ENCODE measurements around the gene GRIK4.

DNA sequence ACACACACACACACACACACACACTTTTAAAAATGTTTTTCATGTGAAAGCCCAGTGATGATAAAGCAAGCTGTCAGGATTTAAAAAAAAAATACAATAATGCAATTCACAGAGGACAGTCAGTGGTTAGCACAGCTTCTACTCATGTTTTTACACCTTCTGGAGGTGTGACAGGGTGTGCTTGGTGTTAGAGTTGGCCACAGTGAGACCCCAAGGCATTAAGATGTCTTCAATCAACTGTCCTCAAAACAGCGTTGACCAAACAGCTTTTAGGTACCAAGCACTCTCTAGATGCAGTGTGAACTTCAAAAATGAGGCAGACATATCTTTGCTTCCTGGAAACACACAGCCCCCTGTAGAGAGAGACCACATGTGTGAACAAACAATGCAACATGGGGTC, 346.0 kb downstream of the GRIK4 start:
- TF ChIP-seq, protein P1, sequence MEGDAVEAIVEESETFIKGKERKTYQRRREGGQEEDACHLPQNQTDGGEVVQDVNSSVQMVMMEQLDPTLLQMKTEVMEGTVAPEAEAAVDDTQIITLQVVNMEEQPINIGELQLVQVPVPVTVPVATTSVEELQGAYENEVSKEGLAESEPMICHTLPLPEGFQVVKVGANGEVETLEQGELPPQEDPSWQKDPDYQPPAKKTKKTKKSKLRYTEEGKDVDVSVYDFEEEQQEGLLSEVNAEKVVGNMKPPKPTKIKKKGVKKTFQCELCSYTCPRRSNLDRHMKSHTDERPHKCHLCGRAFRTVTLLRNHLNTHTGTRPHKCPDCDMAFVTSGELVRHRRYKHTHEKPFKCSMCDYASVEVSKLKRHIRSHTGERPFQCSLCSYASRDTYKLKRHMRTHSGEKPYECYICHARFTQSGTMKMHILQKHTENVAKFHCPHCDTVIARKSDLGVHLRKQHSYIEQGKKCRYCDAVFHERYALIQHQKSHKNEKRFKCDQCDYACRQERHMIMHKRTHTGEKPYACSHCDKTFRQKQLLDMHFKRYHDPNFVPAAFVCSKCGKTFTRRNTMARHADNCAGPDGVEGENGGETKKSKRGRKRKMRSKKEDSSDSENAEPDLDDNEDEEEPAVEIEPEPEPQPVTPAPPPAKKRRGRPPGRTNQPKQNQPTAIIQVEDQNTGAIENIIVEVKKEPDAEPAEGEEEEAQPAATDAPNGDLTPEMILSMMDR (IDR thresholded peaks at IDR 0.05): no peak
- TF ChIP-seq EZH2 (IDR thresholded peaks at IDR 0.05): no peak
- no peak for TF ChIP-seq EZH2phosphoT487 (IDR thresholded peaks at IDR 0.05)
